ENCODE results near the gene LRRC59.
"Not testable (repeated sequence)": the region's sequence is repeated elsewhere in the genome, so short reads cannot be mapped to it uniquely, and the experiment has no call there.

LRRC59 gene

GRCh38 chr17:50419577-50419976 is 22.3 kb upstream of the LRRC59 start:
- not testable (repeated sequence) for H3K36me3 Mint-ChIP-seq (ENCODE audit: insufficient read depth); H3K9me3 Mint-ChIP-seq; H3K4me1 Mint-ChIP-seq (ENCODE audit: low read depth in 2 of 2); H3K4me3 Mint-ChIP-seq; ATAC-seq (replicated peaks); DNase-seq; H3K27me3 Mint-ChIP-seq
- H3K27ac Mint-ChIP-seq, result peak overlapping the region in 1 of 2 donors; percentile 55

GRCh38 chr17:50414808-50415207 is 17.5 kb upstream of the LRRC59 start:
- Mint-ChIP-seq H3K36me3 (ENCODE audit: insufficient read depth) (no peaks in the 10 kb centered on the region), H3K27ac (no peak overlapping the region), H3K4me3 (no peak overlapping the region), H3K27me3 (peaks cover 0 to 6% of the 10 kb centered on the region in 2 donors), H3K9me3 (peaks cover 1 to 7% of the 10 kb centered on the region in 2 donors), H3K4me1 (ENCODE audit: low read depth in 2 of 2) (no peaks in the 10 kb centered on the region)
- no peak for DNase-seq
- ATAC-seq (replicated peaks), result no peak

- ATAC-seq (replicated peaks) (no peak), DNase-seq (no peak)
- Mint-ChIP-seq H3K36me3 (ENCODE audit: insufficient read depth) (no peaks in the 10 kb centered on the region), H3K27ac (no peak overlapping the region), H3K4me3 (no peak overlapping the region), H3K27me3 (peaks cover 0 to 6% of the 10 kb centered on the region in 2 donors), H3K4me1 (ENCODE audit: low read depth in 2 of 2) (no peaks in the 10 kb centered on the region), H3K9me3 (no peaks in the 10 kb centered on the region)
Measured at GRCh38 chr17:50412188-50412732, 14.9 kb upstream of the LRRC59 start.

GRCh38 chr17:50407921-50408320 is 10.6 kb upstream of the LRRC59 start:
- no peaks in the 10 kb centered on the region for H3K4me1 Mint-ChIP-seq (ENCODE audit: low read depth in 2 of 2)
- DNase-seq, result no peak
- H3K4me3 Mint-ChIP-seq, result no peak overlapping the region
- ATAC-seq (replicated peaks), result no peak
- H3K27me3 Mint-ChIP-seq, result peaks cover 35 to 37% of the 10 kb centered on the region in 2 donors
- H3K9me3 Mint-ChIP-seq, result no peaks in the 10 kb centered on the region
- H3K27ac Mint-ChIP-seq, result no peak overlapping the region
- H3K36me3 Mint-ChIP-seq (ENCODE audit: insufficient read depth), result peaks cover 4% of the 10 kb centered on the region

- H3K4me3 Mint-ChIP-seq, result no peak overlapping the region
- no peaks in the 10 kb centered on the region for H3K9me3 Mint-ChIP-seq
- H3K4me1 Mint-ChIP-seq (ENCODE audit: low read depth in 2 of 2), result no peaks in the 10 kb centered on the region
- ATAC-seq (replicated peaks) (no peak), DNase-seq (no peak)
- H3K36me3 Mint-ChIP-seq (ENCODE audit: insufficient read depth), result peaks cover 4% of the 10 kb centered on the region
- no peak overlapping the region for H3K27ac Mint-ChIP-seq
- H3K27me3 Mint-ChIP-seq, result peaks cover 35 to 50% of the 10 kb centered on the region in 2 donors
Measured at GRCh38 chr17:50406578-50406977, 9.3 kb upstream of the LRRC59 start.

GRCh38 chr17:50405351-50405750 is 8.0 kb upstream of the LRRC59 start:
- not testable (repeated sequence) for H3K9me3 Mint-ChIP-seq; H3K36me3 Mint-ChIP-seq (ENCODE audit: insufficient read depth); ATAC-seq (replicated peaks); H3K4me3 Mint-ChIP-seq; H3K27ac Mint-ChIP-seq; DNase-seq; H3K4me1 Mint-ChIP-seq (ENCODE audit: low read depth in 2 of 2)
- H3K27me3 Mint-ChIP-seq, result peaks cover 32 to 51% of the 10 kb centered on the region in 2 donors

GRCh38 chr17:50399591-50399990 is 2.3 kb upstream of the LRRC59 start:
- H3K9me3 Mint-ChIP-seq; DNase-seq; ATAC-seq (replicated peaks); H3K4me3 Mint-ChIP-seq; H3K27ac Mint-ChIP-seq: not testable (repeated sequence)
- Mint-ChIP-seq H3K36me3 (ENCODE audit: insufficient read depth) (peaks cover 26% of the 10 kb centered on the region), H3K27me3 (peaks cover 10 to 30% of the 10 kb centered on the region in 2 donors), H3K4me1 (ENCODE audit: low read depth in 2 of 2) (peaks cover 21 to 23% of the 10 kb centered on the region in 2 donors)

- Mint-ChIP-seq H3K4me1 (ENCODE audit: low read depth in 2 of 2) (peaks cover 25 to 30% of the 10 kb centered on the region in 2 donors), H3K27me3 (peaks cover 1 to 21% of the 10 kb centered on the region in 2 donors), H3K4me3 (peak overlapping the region in 1 of 2 donors; percentile 10), H3K36me3 (ENCODE audit: insufficient read depth) (peaks cover 28% of the 10 kb centered on the region)
- H3K9me3 Mint-ChIP-seq; ATAC-seq (replicated peaks); H3K27ac Mint-ChIP-seq; DNase-seq: not testable (repeated sequence)
Measured at GRCh38 chr17:50398672-50399071, 1.3 kb upstream of the LRRC59 start.

- Mint-ChIP-seq H3K4me3 (peak overlapping the region; percentile 91 to 94), H3K36me3 (ENCODE audit: insufficient read depth) (peaks cover 34% of the 10 kb centered on the region), H3K27me3 (peaks cover 0 to 14% of the 10 kb centered on the region in 2 donors), H3K9me3 (no peaks in the 10 kb centered on the region), H3K4me1 (ENCODE audit: low read depth in 2 of 2) (peaks cover 31 to 38% of the 10 kb centered on the region in 2 donors), H3K27ac (peak overlapping the region in 1 of 2 donors; percentile 97)
- ATAC-seq (replicated peaks) (no peak), DNase-seq (no peak)
Measured at GRCh38 chr17:50397919-50398285, 579 bp upstream of the LRRC59 start.

- Mint-ChIP-seq H3K27ac (peak overlapping the region; percentile 94 to 97), H3K4me1 (ENCODE audit: low read depth in 2 of 2) (peaks cover 32 to 39% of the 10 kb centered on the region in 2 donors), H3K9me3 (no peaks in the 10 kb centered on the region), H3K36me3 (ENCODE audit: insufficient read depth) (peaks cover 48% of the 10 kb centered on the region), H3K27me3 (peaks cover 0 to under 1% of the 10 kb centered on the region in 2 donors), H3K4me3 (peak overlapping the region; percentile 91 to 94)
- peak in 2 of 3 experiments; percentile 9 to 16 for DNase-seq
- no peak for ATAC-seq (replicated peaks)
Measured at GRCh38 chr17:50396261-50397110, 837 bp downstream of the LRRC59 start.

- Mint-ChIP-seq H3K4me1 (ENCODE audit: low read depth in 2 of 2) (peaks cover 32 to 39% of the 10 kb centered on the region in 2 donors), H3K27me3 (no peaks in the 10 kb centered on the region), H3K9me3 (no peaks in the 10 kb centered on the region), H3K4me3 (peak overlapping the region in 1 of 2 donors; percentile 91), H3K27ac (peak overlapping the region; percentile 53 to 97), H3K36me3 (ENCODE audit: insufficient read depth) (peaks cover 64% of the 10 kb centered on the region)
- DNase-seq (no peak), ATAC-seq (replicated peaks) (no peak)
Measured at GRCh38 chr17:50394711-50395110, 2.6 kb downstream of the LRRC59 start.

- ATAC-seq (replicated peaks) (no peak), DNase-seq (no peak)
- Mint-ChIP-seq H3K4me1 (ENCODE audit: low read depth in 2 of 2) (peaks cover 33 to 39% of the 10 kb centered on the region in 2 donors), H3K36me3 (ENCODE audit: insufficient read depth) (peaks cover 74% of the 10 kb centered on the region), H3K27ac (peak overlapping the region; percentile 41 to 78), H3K27me3 (no peaks in the 10 kb centered on the region), H3K4me3 (no peak overlapping the region), H3K9me3 (no peaks in the 10 kb centered on the region)
Measured at GRCh38 chr17:50393700-50394099, 3.6 kb downstream of the LRRC59 start.

GRCh38 chr17:50392621-50393020 is 4.7 kb downstream of the LRRC59 start:
- Mint-ChIP-seq H3K36me3 (ENCODE audit: insufficient read depth) (peaks cover 78% of the 10 kb centered on the region), H3K9me3 (no peaks in the 10 kb centered on the region), H3K27me3 (no peaks in the 10 kb centered on the region), H3K4me3 (no peak overlapping the region), H3K27ac (no peak overlapping the region), H3K4me1 (ENCODE audit: low read depth in 2 of 2) (peaks cover 32 to 39% of the 10 kb centered on the region in 2 donors)
- no peak for DNase-seq
- ATAC-seq (replicated peaks), result no peak

- no peak for ATAC-seq (replicated peaks)
- peaks cover 18 to 19% of the 10 kb centered on the region in 2 donors for H3K4me1 Mint-ChIP-seq (ENCODE audit: low read depth in 2 of 2)
Measured at GRCh38 chr17:50389534-50389933, 7.8 kb downstream of the LRRC59 start.

More at GRCh38 chr17:50389534-50389933, 7.8 kb downstream of the LRRC59 start:
- DNase-seq, result no peak
- Mint-ChIP-seq H3K27me3 (no peaks in the 10 kb centered on the region), H3K9me3 (no peaks in the 10 kb centered on the region), H3K4me3 (no peak overlapping the region), H3K36me3 (ENCODE audit: insufficient read depth) (peaks cover 91% of the 10 kb centered on the region), H3K27ac (peak overlapping the region in 1 of 2 donors; percentile 80)
